ACHN (cell line): ENCODE results near the gene IL22RA1.

Experiments used
- DNase-seq: peaks from one replicate; pipeline ENCODE4 v3.0.0-alpha.2; 2015
- in situ Hi-C: cut with HindIII; loops from 2 replicates; pipeline ENCODE4 v1.10.0; 2017; ENCODE audit warnings: low sequenced_read_pairs, low pct_ligation_motif_present, low pct_unique_long_range_greater_than_20kb

Gene IL22RA1

DNA sequence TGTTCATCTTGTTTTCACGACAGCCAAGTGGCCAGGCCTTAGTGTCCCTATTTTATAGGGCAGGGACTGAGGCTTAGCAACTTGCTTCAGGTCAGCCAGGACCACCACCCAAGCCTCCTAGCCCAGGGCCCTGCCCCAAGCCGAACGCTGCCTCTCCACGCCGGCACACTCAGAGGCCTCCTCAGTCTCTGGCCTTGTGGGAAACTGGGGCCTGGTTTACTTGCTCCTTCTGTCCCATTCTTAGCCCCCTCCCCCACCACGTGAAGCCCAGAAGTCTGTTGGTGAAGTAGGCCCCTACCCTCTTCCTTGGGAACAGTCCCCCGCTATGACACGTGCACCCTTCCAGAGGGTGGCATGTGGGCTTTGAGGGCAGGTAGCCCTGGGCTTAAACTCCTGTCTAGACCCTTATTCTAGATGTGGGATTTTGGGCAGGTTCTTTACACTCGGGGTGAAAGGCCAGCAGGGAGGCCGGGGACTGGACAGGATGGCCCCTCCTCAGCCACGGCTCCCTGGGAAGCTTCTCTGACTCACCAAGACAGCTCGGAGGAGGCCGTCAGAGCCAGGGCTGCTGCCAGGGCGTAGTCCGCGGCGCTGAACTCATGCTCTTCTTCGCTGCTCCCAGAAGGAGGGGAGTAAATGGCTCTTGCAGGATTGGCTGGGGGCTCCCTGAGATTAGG is 35.3 kb downstream of the IL22RA1 start:
- peak; percentile 83 for DNase-seq
- in situ Hi-C loops = no loop called here

DNA sequence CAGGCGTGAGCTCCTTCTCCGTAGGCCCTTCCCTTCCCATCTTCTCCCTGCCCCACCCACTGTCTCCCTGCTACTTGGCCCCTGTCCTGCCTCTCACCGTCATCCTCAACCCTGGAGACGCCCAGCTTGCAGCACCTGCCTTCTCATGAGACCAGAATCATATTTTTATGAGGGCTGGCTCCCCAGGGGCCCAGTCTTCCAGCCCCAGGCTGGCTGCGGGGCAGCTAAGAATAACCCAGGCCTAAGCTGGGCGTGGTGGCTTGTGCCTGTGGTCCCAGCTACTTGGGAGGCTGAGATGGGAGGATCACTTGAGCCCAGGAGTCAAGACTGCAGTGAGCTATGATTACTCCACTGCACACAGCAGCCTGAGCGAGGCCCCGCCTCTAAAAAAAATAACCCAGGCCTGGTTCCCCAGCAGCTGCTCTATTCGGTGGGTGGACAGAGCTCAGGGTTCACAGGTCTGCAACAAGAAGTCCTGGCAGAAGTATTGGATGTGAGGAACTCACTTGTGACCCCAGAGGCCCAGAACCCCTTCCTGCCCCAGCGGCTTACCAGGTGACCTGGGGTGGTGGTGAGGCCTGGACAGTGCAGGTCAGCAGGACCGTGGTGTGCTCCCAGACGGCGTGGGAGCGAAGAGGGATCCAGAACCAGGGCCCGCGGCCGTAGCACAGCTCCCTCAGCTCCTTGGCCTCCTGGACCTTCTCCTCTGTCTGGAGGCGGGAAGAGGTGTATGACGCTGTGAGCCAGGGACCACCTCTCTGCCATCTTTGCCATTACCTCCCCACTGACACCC is 37.4 kb downstream of the IL22RA1 start:
- DNase-seq = no peak
- in situ Hi-C loops = no loop called here

DNA sequence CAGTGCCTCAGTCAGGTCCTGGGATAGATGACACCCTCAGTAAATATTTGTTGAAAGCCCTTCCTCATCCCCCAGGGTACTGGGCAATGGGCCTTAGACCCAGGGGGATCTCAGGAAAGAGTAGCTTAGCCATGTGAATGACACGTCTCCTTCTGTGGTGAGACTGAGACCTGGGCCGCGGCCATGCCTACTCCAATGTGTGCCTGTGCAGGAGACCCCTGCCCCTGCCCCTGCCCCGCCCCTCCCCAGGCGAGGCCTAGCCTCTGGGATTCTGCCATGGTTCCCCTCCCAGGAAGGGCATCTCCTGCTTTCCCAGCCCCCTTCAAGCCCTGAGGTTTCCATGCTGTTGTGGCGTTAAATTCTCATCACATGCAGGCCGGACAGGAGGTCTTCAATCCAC is 38.1 kb downstream of the IL22RA1 start:
- in situ Hi-C loops = no loop called here
- DNase-seq = no peak

DNA sequence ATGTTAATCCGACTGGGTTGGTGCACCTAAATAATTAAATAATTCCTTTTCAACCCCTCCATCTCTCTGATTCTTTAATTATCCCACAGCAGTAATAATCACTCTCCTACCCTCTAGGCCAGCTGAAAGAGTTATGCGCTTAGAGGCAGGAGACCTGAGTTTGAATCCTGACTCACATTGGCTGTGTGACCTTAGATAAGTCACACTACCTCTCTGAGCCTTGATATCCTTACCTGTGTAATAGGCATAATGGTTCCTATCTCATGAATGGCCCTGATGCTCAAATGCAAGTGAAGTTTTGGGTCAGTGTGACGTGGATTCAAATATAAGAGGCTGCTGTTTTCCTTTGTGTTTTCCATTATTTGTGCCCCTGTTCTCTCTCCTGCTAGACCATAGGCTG is 39.1 kb downstream of the IL22RA1 start:
- in situ Hi-C loops = no loop called here

DNA sequence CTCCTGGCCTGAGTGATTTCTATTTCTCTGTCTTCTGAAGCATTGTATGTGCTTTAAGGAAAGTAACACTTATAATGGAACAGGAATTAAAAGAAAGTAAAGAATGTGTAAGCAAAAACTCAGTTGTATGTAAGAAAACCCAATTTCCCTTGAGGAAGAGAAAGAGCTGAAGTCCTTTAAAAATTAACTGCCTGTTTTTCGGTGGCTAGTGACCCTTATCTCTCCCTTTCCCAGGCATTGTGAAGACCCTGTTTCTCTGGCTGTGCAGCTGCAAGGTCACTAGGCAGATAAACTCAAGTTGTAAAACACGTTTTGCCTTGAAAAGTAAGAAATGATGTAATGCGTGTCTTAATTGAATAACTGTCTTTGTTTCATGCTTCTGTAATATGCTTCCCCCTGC is 39.5 kb downstream of the IL22RA1 start:
- no peak for DNase-seq
- in situ Hi-C loops = no loop called here

More for the DNA sequence above, 39.1 kb downstream of the IL22RA1 start:
- no peak for DNase-seq

DNA sequence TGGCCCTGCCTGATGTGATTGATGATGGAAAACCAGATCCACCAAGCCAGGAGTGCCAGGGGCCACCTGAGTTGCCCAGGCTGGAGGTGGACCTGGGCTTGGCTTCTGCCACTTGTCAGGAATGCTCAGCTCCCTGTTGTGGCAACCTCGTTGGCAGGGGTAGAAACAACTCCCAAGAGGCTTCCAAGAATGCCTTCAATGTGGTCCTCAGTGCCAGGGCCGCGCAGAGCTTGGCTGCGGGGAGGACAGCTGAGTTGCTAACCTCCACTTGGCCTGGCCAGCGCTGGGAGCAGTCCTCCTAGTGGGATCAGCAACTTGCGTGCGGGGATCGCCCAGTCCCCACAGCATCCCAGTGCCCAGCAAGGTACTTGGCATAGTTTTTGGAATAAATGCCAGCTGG is 40.0 kb downstream of the IL22RA1 start:
- in situ Hi-C loops = no loop called here
- DNase-seq = peak; percentile 9

DNA sequence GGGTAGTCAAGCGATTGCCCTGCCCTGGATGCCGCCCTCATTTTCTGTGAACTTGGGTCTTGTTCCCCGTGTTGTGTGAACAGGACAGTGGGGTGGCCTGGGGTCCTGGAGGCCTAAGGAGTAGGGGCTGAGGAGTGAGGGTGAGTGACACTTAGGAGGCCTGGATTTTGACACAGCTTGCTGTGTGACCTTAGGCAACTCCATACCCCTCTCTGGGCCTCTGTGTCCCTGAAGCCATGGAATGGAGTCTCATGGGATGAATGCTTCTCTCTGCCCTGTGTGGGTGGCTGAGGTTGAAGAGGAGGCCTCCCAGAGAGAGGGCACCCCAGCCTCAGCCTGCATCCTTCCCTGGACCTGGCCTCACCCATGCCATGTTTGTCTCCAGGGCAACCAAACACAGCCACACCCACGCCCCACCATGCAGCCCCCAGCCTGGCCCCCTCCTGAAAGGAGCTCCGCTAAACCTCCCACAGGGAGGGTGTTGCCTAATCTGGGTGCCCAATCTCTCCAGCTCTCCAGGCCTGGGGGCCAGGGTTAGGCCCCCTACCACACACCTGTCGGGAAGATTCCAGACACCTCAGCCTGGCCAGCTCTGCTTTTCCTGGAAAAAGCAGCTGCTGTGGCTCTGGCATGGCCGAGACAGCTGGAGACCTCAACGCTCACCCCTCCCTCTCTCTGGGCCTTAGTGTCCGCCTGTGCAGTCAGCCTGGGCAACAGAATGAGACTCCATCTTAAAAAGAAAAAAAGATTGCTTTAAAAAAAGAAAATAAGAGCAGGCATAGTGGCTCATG is 40.9 kb downstream of the IL22RA1 start:
- in situ Hi-C loops = no loop called here

DNA sequence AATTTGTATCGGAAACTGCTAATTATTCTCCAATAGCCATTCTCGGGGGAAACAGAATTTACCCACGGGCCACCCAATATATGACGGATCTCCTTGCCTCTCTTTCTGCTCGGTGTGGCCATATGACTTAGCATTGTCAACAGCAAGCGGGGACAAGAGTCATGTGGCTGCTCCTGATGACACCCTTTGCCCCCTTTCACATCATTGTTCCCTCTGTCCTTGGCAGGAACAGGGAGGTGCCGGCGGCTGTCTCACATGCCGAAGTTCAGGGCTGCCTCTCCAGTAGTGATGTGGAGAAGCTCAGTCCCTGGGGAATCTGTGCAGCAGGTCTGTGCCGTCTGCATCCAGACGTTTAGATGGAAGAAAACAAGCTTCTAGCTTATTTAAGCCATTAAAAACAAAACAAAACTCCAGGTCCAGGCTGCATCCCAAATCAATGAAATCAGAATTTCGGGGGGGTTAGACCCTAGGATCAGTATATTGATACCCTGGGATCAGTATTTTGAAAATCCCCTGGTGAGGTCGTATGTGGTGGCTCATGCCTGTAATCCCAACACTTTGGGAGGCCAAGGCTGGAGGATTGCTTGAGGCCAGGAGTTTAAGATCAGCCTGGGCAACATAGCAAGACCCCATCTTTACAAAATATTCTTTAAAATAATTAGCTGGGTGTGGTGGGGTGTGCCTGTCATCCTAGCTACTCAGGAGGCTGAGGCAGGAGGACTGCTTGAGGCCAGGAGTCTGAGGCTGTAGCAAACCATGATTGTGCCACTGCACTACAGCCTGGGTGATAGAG is 41.8 kb downstream of the IL22RA1 start:
- in situ Hi-C loops = no loop called here

More for the DNA sequence above, 40.9 kb downstream of the IL22RA1 start:
- DNase-seq = no peak

DNA sequence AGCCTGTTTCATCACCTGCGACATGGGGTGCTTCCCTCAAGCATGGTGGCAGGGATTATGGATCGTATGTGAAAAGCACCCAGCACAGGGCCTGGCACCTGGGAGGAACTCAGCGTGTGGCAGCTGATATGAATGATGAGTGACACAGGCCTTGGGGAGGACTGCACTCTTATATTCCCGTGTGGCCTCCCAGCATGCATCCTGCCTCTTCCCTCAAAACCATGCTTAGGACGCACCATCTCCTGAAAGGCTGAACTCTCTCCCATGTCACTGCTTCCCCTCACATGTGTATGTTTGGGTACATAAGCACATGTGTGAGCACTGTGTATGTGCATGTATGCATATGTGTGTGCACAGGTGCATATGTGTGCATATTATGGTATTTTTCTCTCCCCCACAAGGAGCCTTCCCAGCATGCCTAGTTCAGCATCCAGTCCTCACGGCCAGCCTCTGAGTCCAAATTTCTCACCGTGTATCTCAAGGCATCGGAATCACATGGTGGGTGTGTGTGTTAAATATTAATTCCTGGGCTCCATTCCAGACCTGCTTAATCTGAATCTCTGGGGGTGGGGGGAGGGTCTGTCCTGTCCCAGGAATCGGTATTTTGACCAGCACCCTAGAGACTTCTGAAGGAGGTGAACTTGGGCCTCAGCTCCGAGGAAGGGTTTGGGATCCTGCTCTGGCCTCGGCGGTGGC is 43.8 kb downstream of the IL22RA1 start:
- DNase-seq = no peak
- in situ Hi-C loops = no loop called here

More for the DNA sequence above, 41.8 kb downstream of the IL22RA1 start:
- DNase-seq = no peak

DNA sequence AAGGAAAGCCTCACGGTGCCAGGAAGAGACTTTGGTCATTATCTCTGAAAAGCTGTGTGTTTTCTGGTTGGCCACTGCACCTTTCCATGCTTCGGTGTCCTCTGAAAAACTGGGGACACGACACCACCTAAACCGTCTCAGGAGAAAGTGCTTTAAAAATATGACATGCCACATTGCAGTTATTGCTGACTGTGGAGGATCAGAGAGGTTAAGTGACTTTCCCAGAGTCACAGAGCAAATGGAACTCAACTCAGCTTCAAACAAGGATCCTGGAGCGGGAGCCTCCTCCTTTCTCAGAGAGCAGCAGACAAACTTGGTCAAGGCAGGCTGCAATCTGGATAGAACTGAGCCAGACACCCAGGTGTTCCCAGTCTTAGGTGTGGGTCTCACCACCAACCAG is 44.8 kb downstream of the IL22RA1 start:
- in situ Hi-C loops = no loop called here
- DNase-seq = no peak

DNA sequence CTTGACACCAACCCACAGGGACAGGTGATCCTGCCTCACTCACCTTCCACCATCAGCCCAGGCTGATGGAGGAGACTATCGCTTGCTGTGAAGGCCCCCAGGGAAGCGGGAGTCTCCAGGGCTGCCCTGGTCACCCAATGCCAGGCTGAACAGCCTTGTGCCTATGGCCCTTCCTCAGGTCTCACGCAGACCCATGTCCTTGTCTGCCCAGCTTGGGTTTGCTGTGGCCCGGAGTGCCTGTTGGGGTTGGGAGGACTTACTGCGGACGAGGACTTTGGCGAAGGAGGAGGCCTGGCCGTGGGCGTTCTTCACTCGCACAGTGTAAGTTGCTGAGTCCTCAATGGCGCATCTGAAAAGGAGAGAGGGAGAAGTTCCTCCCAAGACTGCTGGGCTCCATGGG is 45.3 kb downstream of the IL22RA1 start:
- DNase-seq = no peak
- in situ Hi-C loops = no loop called here

DNA sequence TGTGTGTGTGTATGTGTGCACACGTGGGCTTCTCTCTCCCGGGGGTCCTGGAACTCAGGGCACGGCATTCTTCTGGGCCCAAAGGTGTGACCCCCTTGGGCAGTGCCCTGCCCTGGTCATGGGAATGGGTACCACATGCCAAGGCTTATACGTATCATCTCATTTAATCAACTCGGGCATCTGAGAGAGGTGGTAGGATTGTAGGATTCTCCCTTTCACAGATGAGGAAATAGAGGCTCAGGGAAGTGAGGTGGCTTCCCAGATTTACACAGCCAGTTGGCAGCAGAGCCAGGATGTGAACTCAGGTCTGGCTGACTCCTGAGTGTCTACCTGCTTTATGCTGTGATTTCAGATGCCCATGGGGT is 46.2 kb downstream of the IL22RA1 start:
- in situ Hi-C loops = no loop called here
- no peak for DNase-seq

DNA sequence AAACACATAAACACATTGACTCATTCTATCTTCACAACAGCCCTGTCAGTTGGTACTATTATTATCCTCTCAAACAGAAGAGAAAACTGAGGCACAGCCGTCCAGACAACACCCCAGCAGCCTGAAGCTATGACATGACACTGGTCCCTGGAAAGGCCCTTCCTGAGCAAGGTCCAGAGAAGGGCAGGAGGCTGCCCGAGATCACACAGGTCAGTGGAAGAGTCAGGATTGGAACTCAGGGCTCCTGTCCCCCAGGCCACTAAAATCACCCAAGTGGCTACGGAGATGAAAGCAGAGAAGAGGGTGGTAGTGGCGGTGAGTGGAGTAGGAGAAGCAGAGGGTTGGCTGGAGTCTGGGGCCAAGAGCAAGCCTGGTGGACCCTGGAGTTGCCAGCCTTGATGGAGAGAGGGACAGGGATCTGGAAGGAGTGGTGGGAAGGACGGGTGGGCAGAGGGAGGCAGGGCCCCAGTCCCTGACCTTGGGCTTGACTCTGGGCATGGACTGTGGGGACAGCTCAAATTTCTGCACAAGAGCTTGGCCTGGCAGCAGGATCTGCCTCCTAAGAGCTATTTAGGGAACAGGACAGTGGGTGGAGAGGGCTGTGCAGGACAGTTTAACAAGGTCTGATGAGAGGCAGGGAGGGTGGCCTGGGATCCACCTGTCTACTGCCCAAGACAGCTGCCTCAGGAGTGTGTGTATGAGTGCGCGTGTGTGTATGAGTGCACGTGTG is 46.8 kb downstream of the IL22RA1 start:
- in situ Hi-C loops = no loop called here
- no peak for DNase-seq

DNA sequence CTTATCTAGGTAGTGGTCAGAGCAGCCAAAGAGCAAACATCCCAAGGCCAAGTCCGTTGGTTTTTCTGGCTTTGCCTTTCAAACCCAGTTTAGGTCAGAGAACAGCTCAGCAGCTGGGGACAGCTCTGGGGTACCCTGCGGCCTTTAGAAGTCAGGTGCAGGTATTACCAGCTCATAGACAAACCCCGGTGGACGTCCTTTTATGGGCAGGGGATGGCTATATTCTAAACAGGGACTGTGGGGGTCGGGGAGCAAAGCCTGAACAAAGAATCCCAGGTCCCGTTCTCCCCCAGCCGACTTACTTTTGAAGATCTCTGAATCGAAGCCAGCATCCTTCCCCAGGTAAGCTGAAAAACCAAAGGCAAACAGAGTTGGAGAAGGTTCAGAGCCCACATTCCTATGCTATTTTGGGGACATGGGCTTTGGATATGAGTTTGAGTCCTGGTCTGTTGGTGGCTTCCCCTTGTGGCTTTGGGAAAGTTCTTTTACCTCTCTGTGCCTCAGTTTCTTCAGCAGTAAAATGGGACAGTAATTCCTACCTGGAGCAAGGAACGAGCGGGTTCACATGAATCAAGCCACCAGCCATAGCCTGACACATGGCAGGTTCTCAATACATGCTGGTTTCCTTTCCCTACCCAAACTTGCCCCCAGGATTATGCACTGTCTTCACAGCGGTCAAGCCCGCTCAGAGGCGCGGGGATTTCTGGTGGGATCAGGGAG is 47.6 kb downstream of the IL22RA1 start:
- in situ Hi-C loops = no loop called here
- DNase-seq = no peak

DNA sequence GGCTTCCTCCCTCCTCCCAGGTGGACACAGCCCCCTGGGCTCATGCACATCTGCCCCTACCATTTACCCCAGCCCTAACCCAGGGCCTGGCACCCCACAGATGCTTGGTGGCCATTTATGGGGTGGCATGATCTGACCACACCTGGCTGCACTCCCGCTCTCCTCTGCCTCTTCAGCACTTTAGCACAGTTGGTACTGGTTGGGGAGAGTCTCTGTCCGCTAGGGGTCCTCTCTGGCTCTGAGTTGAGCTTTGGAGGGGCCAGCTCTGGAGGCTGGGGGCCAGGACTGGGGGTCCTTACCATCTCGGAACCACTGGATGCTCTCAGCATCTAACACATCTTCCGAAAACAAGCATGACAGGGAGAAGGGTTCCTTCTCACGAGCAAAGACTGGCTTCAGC is 48.4 kb downstream of the IL22RA1 start:
- DNase-seq = no peak
- in situ Hi-C loops = no loop called here

DNA sequence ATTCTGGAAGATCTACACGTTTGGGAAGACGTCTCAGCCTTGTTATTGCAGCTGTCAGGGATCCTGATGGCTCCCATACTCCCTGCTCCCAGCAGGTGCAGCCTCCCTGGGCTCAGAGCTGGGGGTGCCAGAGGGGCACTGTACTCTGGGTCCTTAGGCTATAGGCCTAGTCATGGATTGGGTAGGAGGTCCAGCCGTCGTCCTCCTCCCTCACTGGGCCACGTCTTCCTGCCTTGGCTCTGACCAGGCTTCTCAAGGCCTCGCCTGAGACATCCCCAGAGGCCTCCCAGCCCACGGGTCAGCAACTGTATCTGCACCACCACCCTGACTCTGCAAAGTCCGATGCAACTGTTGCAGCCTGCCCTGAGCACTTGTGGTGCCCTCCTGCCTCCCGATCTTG is 49.2 kb downstream of the IL22RA1 start:
- in situ Hi-C loops = no loop called here
- no peak for DNase-seq

DNA sequence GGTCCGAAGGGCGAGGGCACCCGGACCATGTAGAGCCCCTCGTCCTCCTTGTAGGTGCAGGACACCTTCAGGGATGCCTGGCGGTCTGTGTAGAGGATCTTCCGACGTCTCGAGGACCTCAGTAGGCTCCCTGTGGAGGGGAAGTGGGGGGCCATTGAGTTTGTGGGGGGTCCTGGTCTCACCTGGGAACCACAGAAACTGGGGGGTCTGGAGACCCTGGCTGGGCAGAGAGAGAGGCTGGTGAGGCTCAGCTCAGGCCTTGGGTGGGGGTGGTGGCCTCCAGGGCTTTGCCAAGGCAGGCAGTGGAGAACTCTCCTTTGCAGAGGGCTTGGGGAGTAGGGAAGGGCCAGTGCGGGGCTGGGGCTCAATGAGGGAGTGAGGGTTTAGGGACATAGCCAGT is 50.0 kb downstream of the IL22RA1 start:
- in situ Hi-C loops = no loop called here

More for the DNA sequence above, 50.0 kb downstream of the IL22RA1 start:
- no peak for DNase-seq
